C4-2B (cell line): ENCODE measurements around the gene GCSH.

Experiments used
- ZFX ChIP-seq: fragments of 450-650 bp; IDR thresholded peaks from 2 replicates; pipeline ENCODE4 v1.6.1; 2017
- TF ChIP-seq, protein P1 (sequence below): fragments of 450-650 bp; conservative IDR thresholded peaks from 2 replicates; pipeline ENCODE4 v1.5.1; 2017; ENCODE audit warnings: mild to moderate bottlenecking

DNA sequence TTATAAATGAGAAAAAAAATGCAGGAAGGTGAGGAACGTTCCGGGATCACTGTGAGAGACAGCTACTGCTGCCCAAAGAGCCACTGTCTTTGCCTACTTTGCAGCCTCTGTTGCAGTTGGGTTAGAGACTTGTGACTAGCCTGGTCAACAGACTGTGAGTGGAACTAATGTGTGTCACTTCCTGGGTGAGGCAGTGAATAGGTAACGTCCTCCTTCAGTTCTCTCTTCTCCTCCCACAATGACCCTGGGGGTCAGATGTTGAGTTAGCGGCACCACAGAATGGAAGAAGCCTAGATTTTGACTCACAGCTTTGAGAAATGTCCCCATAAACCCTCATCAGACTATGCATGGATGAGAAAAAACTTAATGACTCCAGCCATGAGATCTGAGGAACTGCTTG is 24.4 kb downstream of the GCSH start:
- TF ChIP-seq, protein P1, sequence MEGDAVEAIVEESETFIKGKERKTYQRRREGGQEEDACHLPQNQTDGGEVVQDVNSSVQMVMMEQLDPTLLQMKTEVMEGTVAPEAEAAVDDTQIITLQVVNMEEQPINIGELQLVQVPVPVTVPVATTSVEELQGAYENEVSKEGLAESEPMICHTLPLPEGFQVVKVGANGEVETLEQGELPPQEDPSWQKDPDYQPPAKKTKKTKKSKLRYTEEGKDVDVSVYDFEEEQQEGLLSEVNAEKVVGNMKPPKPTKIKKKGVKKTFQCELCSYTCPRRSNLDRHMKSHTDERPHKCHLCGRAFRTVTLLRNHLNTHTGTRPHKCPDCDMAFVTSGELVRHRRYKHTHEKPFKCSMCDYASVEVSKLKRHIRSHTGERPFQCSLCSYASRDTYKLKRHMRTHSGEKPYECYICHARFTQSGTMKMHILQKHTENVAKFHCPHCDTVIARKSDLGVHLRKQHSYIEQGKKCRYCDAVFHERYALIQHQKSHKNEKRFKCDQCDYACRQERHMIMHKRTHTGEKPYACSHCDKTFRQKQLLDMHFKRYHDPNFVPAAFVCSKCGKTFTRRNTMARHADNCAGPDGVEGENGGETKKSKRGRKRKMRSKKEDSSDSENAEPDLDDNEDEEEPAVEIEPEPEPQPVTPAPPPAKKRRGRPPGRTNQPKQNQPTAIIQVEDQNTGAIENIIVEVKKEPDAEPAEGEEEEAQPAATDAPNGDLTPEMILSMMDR = no peak
- no peak for TF ChIP-seq ZFX
